ENCODE results near the gene ZMIZ1.

ZMIZ1 gene

GRCh38 chr10:79148452-79149344 is 79.9 kb downstream of the ZMIZ1 start:
- no peak for DNase-seq (ENCODE audit: low read depth in 2 of 2, low spot score in 1 of 2)

GRCh38 chr10:79149345-79149661 is 80.5 kb downstream of the ZMIZ1 start:
- no peak for DNase-seq (ENCODE audit: low read depth in 2 of 2, low spot score in 1 of 2)

GRCh38 chr10:79149662-79150443 is 81.1 kb downstream of the ZMIZ1 start:
- no peak for DNase-seq (ENCODE audit: low read depth in 2 of 2, low spot score in 1 of 2)

- DNase-seq (ENCODE audit: low read depth in 2 of 2, low spot score in 1 of 2): no peak
Observed at GRCh38 chr10:79150444-79150754, 81.6 kb downstream of the ZMIZ1 start.

- DNase-seq (ENCODE audit: low read depth in 2 of 2, low spot score in 1 of 2): no peak
Observed at GRCh38 chr10:79152423-79152817, 83.7 kb downstream of the ZMIZ1 start.

GRCh38 chr10:79153745-79154144 is 85.0 kb downstream of the ZMIZ1 start:
- DNase-seq (ENCODE audit: low read depth in 2 of 2, low spot score in 1 of 2): no peak

- DNase-seq (ENCODE audit: low read depth in 2 of 2, low spot score in 1 of 2): no peak
Observed at GRCh38 chr10:79155301-79156081, 86.7 kb downstream of the ZMIZ1 start.

GRCh38 chr10:79156334-79157274 is 87.8 kb downstream of the ZMIZ1 start:
- no peak for DNase-seq (ENCODE audit: low read depth in 2 of 2, low spot score in 1 of 2)

GRCh38 chr10:79158004-79158340 is 89.2 kb downstream of the ZMIZ1 start:
- DNase-seq (ENCODE audit: low read depth in 2 of 2, low spot score in 1 of 2): no peak

GRCh38 chr10:79158402-79159097 is 89.8 kb downstream of the ZMIZ1 start:
- DNase-seq (ENCODE audit: low read depth in 2 of 2, low spot score in 1 of 2): no peak

- DNase-seq (ENCODE audit: low read depth in 2 of 2, low spot score in 1 of 2): no peak
Observed at GRCh38 chr10:79159141-79159651, 90.4 kb downstream of the ZMIZ1 start.

GRCh38 chr10:79159785-79160184 is 91.0 kb downstream of the ZMIZ1 start:
- no peak for DNase-seq (ENCODE audit: low read depth in 2 of 2, low spot score in 1 of 2)

- DNase-seq (ENCODE audit: low read depth in 2 of 2, low spot score in 1 of 2): no peak
Observed at GRCh38 chr10:79160191-79160590, 91.4 kb downstream of the ZMIZ1 start.

GRCh38 chr10:79161557-79161956 is 92.8 kb downstream of the ZMIZ1 start:
- DNase-seq (ENCODE audit: low read depth in 2 of 2, low spot score in 1 of 2): no peak

- DNase-seq (ENCODE audit: low read depth in 2 of 2, low spot score in 1 of 2): no peak
Observed at GRCh38 chr10:79162022-79162421, 93.3 kb downstream of the ZMIZ1 start.

GRCh38 chr10:79162861-79163665 is 94.3 kb downstream of the ZMIZ1 start:
- no peak for DNase-seq (ENCODE audit: low read depth in 2 of 2, low spot score in 1 of 2)

- DNase-seq (ENCODE audit: low read depth in 2 of 2, low spot score in 1 of 2): no peak
Observed at GRCh38 chr10:79163666-79163975, 94.9 kb downstream of the ZMIZ1 start.

- DNase-seq (ENCODE audit: low read depth in 2 of 2, low spot score in 1 of 2): no peak
Observed at GRCh38 chr10:79164075-79164474, 95.3 kb downstream of the ZMIZ1 start.

- no peak for DNase-seq (ENCODE audit: low read depth in 2 of 2, low spot score in 1 of 2)
Observed at GRCh38 chr10:79165070-79165778, 96.5 kb downstream of the ZMIZ1 start.

All from stimulated activated CD8-positive, alpha-beta memory T cell treated with anti-CD3 and anti-CD28 coated beads, Interleukin-4, amount 100 ng/mL, for 1 hour (primary cell).